ENCODE measurements around the gene SIRT1. TPM values are rescaled to one million over a fixed set of nuclear protein-coding genes. Genes with fewer than 3 reads are reported as not detected.

The SIRT1 gene
- polyA plus RNA-seq, 3 donors, result 4.4 to 8.4 (median 8.3) TPM

Small RNA genes within 50 kb of the gene (small RNA-seq; reads per million reads assigned to genes)
- not detected for gene RNU6-523P (ENCODE audit: insufficient read length, low read depth)

Other genes starting within 250 kb of the SIRT1 start
- gene CTNNA3, start 188.5 kb upstream of the SIRT1 start, polyA plus RNA-seq, result not detected
- not detected for gene DNAJC12, start 46.5 kb upstream of the SIRT1 start, polyA plus RNA-seq
- gene HERC4, start 190.6 kb downstream of the SIRT1 start, polyA plus RNA-seq, result 10 to 100 TPM; 10.7 to 17.5 (median 14.3) TPM
- not detected for gene MYPN, start 224.8 kb downstream of the SIRT1 start, polyA plus RNA-seq

Measured in CD14-positive monocyte (primary cell).